ENCODE results near the gene PCP2. TPM values are rescaled to one million over a fixed set of nuclear protein-coding genes. Genes with fewer than 3 reads are reported as not detected.

Gene PCP2
- total and polyA plus RNA-seq, 7 donors = 0.20 TPM; not detected in 6

DNA sequence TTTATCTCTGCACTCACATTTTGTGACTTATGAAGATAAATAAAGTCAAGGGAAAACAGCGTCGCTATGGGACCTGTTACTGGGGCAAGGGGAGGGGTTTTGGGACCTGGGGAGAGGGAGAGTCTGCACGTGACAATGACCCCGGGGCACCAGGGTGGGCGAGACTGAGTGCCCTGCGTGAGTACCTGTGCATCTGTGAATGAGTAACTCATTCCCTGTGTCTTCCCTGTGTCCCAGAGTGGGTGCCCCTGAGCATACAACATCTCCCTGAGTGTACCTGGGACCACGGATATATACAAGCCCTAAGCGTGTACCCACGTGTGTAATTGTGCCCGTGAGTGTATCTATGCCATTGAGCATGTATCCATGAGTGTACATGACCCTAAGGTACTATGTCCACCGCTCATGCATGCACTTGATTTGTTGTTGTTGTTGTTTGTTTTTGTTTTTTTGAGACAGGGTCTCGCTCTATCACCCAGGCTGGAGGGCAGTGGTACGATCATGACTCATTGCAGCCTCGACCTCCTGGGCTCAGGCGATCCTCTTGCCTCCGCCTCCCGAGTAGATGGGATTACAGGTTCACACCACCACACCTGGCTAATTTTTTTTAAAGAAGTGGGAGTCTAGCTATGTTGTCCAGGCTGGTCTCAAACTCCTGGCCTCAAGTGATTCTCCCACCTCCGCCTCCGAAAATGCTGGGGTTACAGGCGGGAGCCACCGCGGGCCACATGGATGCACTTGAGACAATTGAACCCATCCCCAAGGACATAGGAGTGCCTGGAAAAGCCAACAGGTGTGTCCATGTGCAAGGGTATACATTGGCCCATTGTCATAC, 46.5 kb upstream of the PCP2 start:
- no peak for TF ChIP-seq CTCF (IDR thresholded peaks at IDR 0.05)
- DNase-seq (no peak), ATAC-seq (no peak)
- WGBS, 3 donors = 49 to 53% (median 50%) methylated on average over 22 of the region's 22 CpGs
- Histone ChIP-seq H3K27me3 (ENCODE audit: insufficient read depth in 3 of 3, low read length in 2 of 3) (peaks cover 0 to 14% (median 0%) of the 10 kb centered on the region in 3 donors), H3K9me3 (no peaks in the 10 kb centered on the region), H3K27ac (peak overlapping the region; percentile 93), H3K4me3 (peak overlapping the region; percentile 100), H3K4me1 (no peaks in the 10 kb centered on the region), H3K36me3 (ENCODE audit: insufficient read depth in 1 of 2, low read depth in 1 of 2) (peaks cover 0 to 23% of the 10 kb centered on the region in 2 donors)
- intact Hi-C loops (cut with DNase I) = loop anchor here (1.0 to 5.0 kb wide), 5 partner anchors 28 to 323 kb away; no protein-coding TSS in a partner anchor

- TF ChIP-seq CTCF (IDR thresholded peaks at IDR 0.05) = no peak
- peak in 2 of 4 donors; percentile 24 to 29 for ATAC-seq
- Histone ChIP-seq H3K27me3 (ENCODE audit: insufficient read depth in 3 of 3, low read length in 2 of 3) (peaks cover 0 to 14% (median 0%) of the 10 kb centered on the region in 3 donors), H3K4me1 (no peaks in the 10 kb centered on the region), H3K4me3 (no peak overlapping the region), H3K27ac (no peak overlapping the region), H3K36me3 (ENCODE audit: insufficient read depth in 1 of 2, low read depth in 1 of 2) (peaks cover 0 to 20% of the 10 kb centered on the region in 2 donors), H3K9me3 (no peaks in the 10 kb centered on the region)
- 49 to 61% (median 55%) methylated on average over 30 of the region's 30 CpGs for WGBS, 3 donors
- peak in 1 of 2 donors; percentile 64 for DNase-seq
- intact Hi-C loops (cut with DNase I) = loop anchor here in 1 of 2 donors (5.0 kb wide), 1 partner anchor 112 kb away; no protein-coding TSS in a partner anchor
These were observed 45.6 kb upstream of the PCP2 start for GRCh38 chr19:7678971-7679751.

- Histone ChIP-seq H3K27ac (no peak overlapping the region), H3K9me3 (no peaks in the 10 kb centered on the region), H3K27me3 (ENCODE audit: insufficient read depth in 3 of 3, low read length in 2 of 3) (peaks cover 0 to 18% (median 0%) of the 10 kb centered on the region in 3 donors), H3K4me3 (no peak overlapping the region), H3K4me1 (no peaks in the 10 kb centered on the region), H3K36me3 (ENCODE audit: insufficient read depth in 1 of 2, low read depth in 1 of 2) (peaks cover 0 to 6% of the 10 kb centered on the region in 2 donors)
- intact Hi-C loops (cut with DNase I) = loop anchor here in 1 of 2 donors (5.0 kb wide), 1 partner anchor 110 kb away; no protein-coding TSS in a partner anchor
- DNase-seq (no peak), ATAC-seq (no peak)
- TF ChIP-seq CTCF (IDR thresholded peaks at IDR 0.05) = no peak
- WGBS, 3 donors = 37 to 44% (median 43%) methylated on average over 12 of the region's 12 CpGs
These were observed 44.3 kb upstream of the PCP2 start for GRCh38 chr19:7677669-7678311.

DNA sequence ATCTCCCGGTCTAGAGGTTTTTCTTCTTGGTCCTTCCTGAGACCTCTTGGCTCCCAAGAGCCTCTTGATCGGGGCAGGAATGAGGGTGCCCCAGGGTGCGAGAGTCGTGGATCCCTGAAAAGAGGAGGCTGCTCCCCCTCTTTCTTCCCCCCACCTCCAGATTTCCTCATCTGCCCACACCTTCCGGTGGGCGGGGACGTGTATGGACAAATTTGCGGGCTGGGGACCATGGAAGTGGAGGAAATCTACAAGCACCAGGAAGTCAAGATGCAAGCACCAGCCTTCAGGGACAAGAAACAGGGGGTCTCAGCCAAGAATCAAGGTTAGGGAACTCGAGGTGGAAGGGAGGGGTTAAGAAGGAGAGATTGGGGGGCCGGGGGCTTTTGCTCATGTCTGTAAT, 43.3 kb upstream of the PCP2 start, which contains the start of gene MCEMP1:
Gene MCEMP1 (plus strand): TSS at position 237 of the 400 bp plus-strand sequence. CDS start 31 bp downstream, at position 268.
- H3K27me3 ChIP-seq (ENCODE audit: insufficient read depth in 3 of 3, low read length in 2 of 3) = peaks cover 0 to 27% (median 2%) of the 10 kb centered on the region in 3 donors
- no peak for DNase-seq

More for the DNA sequence above, 43.3 kb upstream of the PCP2 start, which contains the start of gene MCEMP1:
- intact Hi-C loops (cut with DNase I) = loop anchor here in 1 of 2 donors (5.0 kb wide), 1 partner anchor 110 kb away; no protein-coding TSS in a partner anchor
- Histone ChIP-seq H3K4me1 (no peaks in the 10 kb centered on the region), H3K4me3 (no peak within 1 kb of the TSS), H3K27ac (no peak within 1 kb of the TSS), H3K36me3 (ENCODE audit: insufficient read depth in 1 of 2, low read depth in 1 of 2) (no peaks in the 10 kb centered on the region), H3K9me3 (no peaks in the 10 kb centered on the region)
- WGBS, 3 donors = 27 to 41% (median 36%) methylated on average over 10 of the region's 10 CpGs
- no peak for ATAC-seq
- TF ChIP-seq CTCF (IDR thresholded peaks at IDR 0.05) = no peak

Measured in psoas muscle (tissue), 8 donors.